T-helper 22 cell (primary cell): ENCODE data around the gene MARCHF2.

Source experiments
- DNase-seq: peaks from one replicate; pipeline ENCODE4 v3.0.0-alpha.2; 2020; ENCODE audit warnings: low read depth

Gene MARCHF2

GRCh38 chr19:8481201-8481600, 68.1 kb downstream of the MARCHF2 start:
- DNase-seq: no peak

- DNase-seq: no peak
These were observed 68.5 kb downstream of the MARCHF2 start for GRCh38 chr19:8481616-8482015.

GRCh38 chr19:8482696-8483095, 69.6 kb downstream of the MARCHF2 start:
- DNase-seq: no peak

- no peak for DNase-seq
These were observed 70.1 kb downstream of the MARCHF2 start for GRCh38 chr19:8483165-8483564.

- DNase-seq: no peak
These were observed 71.3 kb downstream of the MARCHF2 start for GRCh38 chr19:8484331-8484894.

GRCh38 chr19:8485561-8486371, 72.7 kb downstream of the MARCHF2 start:
- DNase-seq: no peak

- no peak for DNase-seq
These were observed 73.6 kb downstream of the MARCHF2 start for GRCh38 chr19:8486661-8487136.

GRCh38 chr19:8487137-8487851, 74.2 kb downstream of the MARCHF2 start:
- DNase-seq: peak; percentile 49

GRCh38 chr19:8488365-8488764, 75.3 kb downstream of the MARCHF2 start:
- no peak for DNase-seq
